Endothelial cell of umbilical vein (primary cell): Measurements from ENCODE around the gene IFI6. TPM values are rescaled to one million over a fixed set of nuclear protein-coding genes. Genes with fewer than 3 reads are reported as not detected.

Experiments
- BruUV-seq: library from RNA; stranded (reverse); fragments of 400-500 nt; replicated peaks from 2 replicates; lab custom pipeline; 2021; lab: Mats Ljungman, UMichigan
- CTCF ChIA-PET: fragments of 300-600, 350-600 bp; sonication (Branson Sonifier 250); formaldehyde crosslinking; loops from one replicate; lab custom pipeline; 2021; ENCODE audit warnings: antibody characterized with exemption, inconsistent platforms; lab: Charles Lee
- POLR2A ChIA-PET: fragments of 300-600, 350-600 bp; sonication (Branson Sonifier 250); formaldehyde crosslinking; loops from one replicate; lab custom pipeline; 2021; ENCODE audit warnings: antibody characterized with exemption, inconsistent platforms; lab: Charles Lee
- DNase-seq: peaks from one replicate; pipeline ENCODE4 v3.0.0-alpha.2; 2011; ENCODE audit warnings: low read depth, low spot score
- FAIRE-seq: peaks from 2 replicates; lab custom pipeline; 2011; peaks lifted over from hg19 to GRCh38; lab: Jason Lieb, UNC
- H2AFZ ChIP-seq: 2 replicates; pipeline ENCODE4 v1.6.0; 2012; ENCODE audit warnings: low read depth, low read length, control low read depth, inconsistent platforms
- H3K27ac ChIP-seq: 2 replicates; pipeline ENCODE4 v1.5.1; 2011; ENCODE audit warnings: low read depth, mild to moderate bottlenecking, control low read depth, low read length, moderate library complexity; ENCODE audit not compliant: insufficient read depth
- H3K27me3 ChIP-seq, 2 experiments: 2 replicates each; pipeline versions ENCODE4 v1.6.0 to v1.6.1; 2011; ENCODE audit warnings: low read length in 2 of 2, mixed read lengths in 1 of 2; ENCODE audit not compliant: control insufficient read depth in 2 of 2, insufficient read depth in 2 of 2
- H3K36me3 ChIP-seq, 2 experiments: 2 replicates in 1 of 2; 3 replicates in 1 of 2; pipeline ENCODE4 v1.5.1; 2011; ENCODE audit warnings: low read length in 2 of 2, mild to moderate bottlenecking in 1 of 2, moderate library complexity in 1 of 2; ENCODE audit not compliant: control insufficient read depth in 2 of 2, insufficient read depth in 2 of 2; ENCODE audit errors: extremely low read depth in 1 of 2
- H3K4me1 ChIP-seq: 3 replicates; pipeline ENCODE4 v1.5.1; 2011; ENCODE audit warnings: mild to moderate bottlenecking, low read length; ENCODE audit not compliant: control insufficient read depth, insufficient read depth; ENCODE audit errors: extremely low read depth
- H3K4me2 ChIP-seq: 2 replicates; pipeline ENCODE4 v1.6.1; 2011; ENCODE audit warnings: low read length, control low read depth, mixed read lengths; ENCODE audit not compliant: insufficient read depth
- H3K4me3 ChIP-seq, 3 experiments: fragments of 200-600 bp in 1 of 3; sonication (generic), shearing (Covaris generic) in 1 of 3; replicated peaks in 1 of 3; 2 replicates each; pipeline ENCODE4 v1.5.1; 2011 to 2016; ENCODE audit warnings: control low read depth in 3 of 3, low read length in 3 of 3, mild to moderate bottlenecking in 2 of 3, inconsistent platforms in 1 of 3, low read depth in 1 of 3, moderate library complexity in 1 of 3; ENCODE audit not compliant: insufficient read depth in 1 of 3
- H3K79me2 ChIP-seq: 2 replicates; pipeline ENCODE4 v1.6.0; 2012; ENCODE audit warnings: low read length, inconsistent platforms; ENCODE audit not compliant: control insufficient read depth, insufficient read depth
- H3K9ac ChIP-seq: replicated peaks from 2 replicates; pipeline ENCODE3; 2011; ENCODE audit warnings: low read length, control low read depth; ENCODE audit not compliant: insufficient read depth; ENCODE audit errors: extremely low read depth
- H3K9me1 ChIP-seq: replicated peaks from 3 replicates; pipeline ENCODE4 v1.6.0; 2011; ENCODE audit warnings: mild to moderate bottlenecking, low read length; ENCODE audit not compliant: control insufficient read depth, insufficient read depth; ENCODE audit errors: extremely low read depth
- H3K9me3 ChIP-seq: replicated peaks from 2 replicates; pipeline ENCODE4 v1.5.1; 2012; ENCODE audit warnings: low read length, inconsistent platforms; ENCODE audit not compliant: control insufficient read depth, insufficient read depth
- H4K20me1 ChIP-seq: replicated peaks from 2 replicates; pipeline ENCODE3; 2011; ENCODE audit warnings: mild to moderate bottlenecking, low read length; ENCODE audit not compliant: control insufficient read depth, insufficient read depth; ENCODE audit errors: extremely low read depth
- FOS ChIP-seq: IDR thresholded peaks from 2 replicates; pipeline ENCODE4 v1.6.1; 2011; ENCODE audit warnings: mild to moderate bottlenecking, low read length, moderate library complexity, borderline replicate concordance; ENCODE audit not compliant: insufficient read depth
- GATA2 ChIP-seq: IDR thresholded peaks from 2 replicates; pipeline ENCODE4 v1.7.0; 2011; ENCODE audit warnings: low read depth, mild to moderate bottlenecking, moderate library complexity, mixed read lengths, low read length; ENCODE audit not compliant: insufficient read length, insufficient read depth
- JUN ChIP-seq: IDR thresholded peaks from 2 replicates; pipeline ENCODE4 v1.6.1; 2011; ENCODE audit warnings: borderline replicate concordance, low read depth; ENCODE audit not compliant: insufficient read length, insufficient read depth
- MYC ChIP-seq: IDR thresholded peaks from one replicate; pipeline ENCODE4 v1.6.1; 2011; ENCODE audit warnings: mild to moderate bottlenecking, low read depth, low read length
- POLR2A ChIP-seq: IDR thresholded peaks from 2 replicates; pipeline ENCODE4 v1.6.1; 2012; ENCODE audit warnings: low read depth, mild to moderate bottlenecking, control low read depth, low read length
- dilution Hi-C: fragments of 300-500 bp; cut with MboI; formaldehyde crosslinking; loops from one replicate; pipeline ENCODE4 v1.15.0; 2019; ENCODE audit warnings: low sequenced_read_pairs; ENCODE audit not compliant: extremely low pct_ligation_motif_present
- intact Hi-C: fragments of 100-400 bp; cut with micrococcal nuclease; formaldehyde crosslinking; loops from one replicate; pipeline ENCODE4 v1.10.0; 2022
- polyA plus RNA-seq, 4 experiments: library from polyadenylated mRNA; depleted of rRNA in 3 of 4; stranded (reverse) in 3 of 4; unstranded in 1 of 4; fragments of >200 nt; gene quantifications; 2 replicates each; pipeline versions ENCODE4 v1.2.1 to v1.2.3, GENCODE V29; 2011 to 2012; ENCODE audit warnings: missing spikeins in 1 of 4
- total RNA-seq: library from RNA; stranded (reverse); gene quantifications from 2 replicates; pipeline ENCODE4 v1.2.3, GENCODE V29; 2021

Gene IFI6
- total and polyA plus RNA-seq, 2 donors (not counting 3 experiments of a cell fraction or from before 2014, with no cell fraction given) = 28.4 to 47.9 TPM

DNA sequence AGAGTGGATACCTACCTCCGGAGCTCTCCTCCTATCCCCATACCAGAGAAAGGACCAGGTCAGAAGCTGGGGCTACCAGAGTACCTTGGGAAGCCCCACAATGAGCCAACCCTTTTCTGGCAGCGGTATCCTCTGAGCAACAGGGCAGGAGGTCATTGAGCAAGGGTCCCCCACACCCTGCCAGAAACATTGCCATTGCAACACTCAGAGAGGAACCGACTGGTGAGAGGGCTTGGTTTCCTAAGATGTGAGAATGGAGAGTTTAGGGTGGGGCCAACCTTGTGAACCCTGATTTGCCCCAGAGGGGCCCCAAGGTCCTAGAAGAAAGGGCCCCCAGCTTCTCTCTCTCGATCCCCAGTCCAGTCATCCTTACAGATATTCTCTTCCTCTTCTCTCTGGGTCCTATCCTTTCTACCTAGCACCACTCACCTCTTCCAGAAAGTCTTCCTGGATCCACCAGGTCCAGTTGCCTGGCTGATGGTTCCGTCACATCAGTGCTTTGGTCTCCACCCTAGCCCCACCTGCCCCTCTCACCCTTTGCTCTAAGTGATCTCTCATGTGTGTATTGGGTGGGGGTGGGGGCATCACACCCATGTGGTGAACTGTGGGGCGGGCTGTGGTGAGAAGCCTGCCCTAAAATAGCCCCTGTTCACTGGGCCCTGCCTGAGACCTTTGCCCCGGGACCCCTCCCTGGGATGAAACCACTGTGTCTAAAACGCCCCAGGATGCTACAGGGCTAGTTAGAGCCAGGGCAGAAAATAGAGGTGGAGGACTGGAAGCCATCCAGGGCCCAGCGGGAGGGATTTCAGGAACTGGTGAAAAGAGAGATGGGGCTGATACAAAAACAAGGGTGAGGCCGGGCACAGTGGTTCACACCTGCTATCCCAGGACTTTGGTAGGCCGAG is 45.7 kb downstream of the IFI6 start:
- ChIA-PET CTCF (interaction anchor here (1.2 kb wide), 1 partner anchor 37 kb away, joined by 6 read pairs; no protein-coding TSS in a partner anchor), POLR2A (no interaction called here)
- DNase-seq (no peak), FAIRE-seq (no peak)
- H3K9ac ChIP-seq = no peak overlapping the region
- peaks cover 11% of the 10 kb centered on the region for H3K4me1 ChIP-seq
- intact Hi-C loops = no loop called here
- no peaks in the 10 kb centered on the region for H3K27me3 ChIP-seq
- no peaks in the 10 kb centered on the region for H3K9me1 ChIP-seq
- no peak overlapping the region for H3K4me2 ChIP-seq
- dilution Hi-C loops = no loop called here
- no peak for TF ChIP-seq POLR2A
- TF ChIP-seq GATA2 = no peak
- no peak for TF ChIP-seq MYC
- TF ChIP-seq JUN = no peak
- TF ChIP-seq FOS = no peak
- H3K9me3 ChIP-seq = no peaks in the 10 kb centered on the region
- no peaks in the 10 kb centered on the region for H3K79me2 ChIP-seq
- BruUV-seq = no TSS peak
- H3K36me3 ChIP-seq = no peaks in the 10 kb centered on the region
- no peak overlapping the region for H2AFZ ChIP-seq
- no peaks in the 10 kb centered on the region for H4K20me1 ChIP-seq
- no peak overlapping the region for H3K4me3 ChIP-seq
- H3K27ac ChIP-seq = no peak overlapping the region

GRCh38 chr1:27624467-27625178 is 47.4 kb downstream of the IFI6 start:
- no peak overlapping the region for H3K27ac ChIP-seq
- H3K4me2 ChIP-seq = no peak overlapping the region
- no peaks in the 10 kb centered on the region for H3K9me3 ChIP-seq
- DNase-seq (peak; percentile 35), FAIRE-seq (no peak)
- ChIA-PET CTCF (interaction anchor here (0.9 to 1.2 kb wide), 4 partner anchors 8 to 38 kb away, joined by 3 to 6 read pairs (median 4); partner anchors contain the start of gene AHDC1), POLR2A (interaction anchor here (0.6 kb wide), 1 partner anchor 202 kb away, joined by 4 read pairs; no protein-coding TSS in a partner anchor)
- peaks cover 5% of the 10 kb centered on the region for H3K4me1 ChIP-seq
- H3K4me3 ChIP-seq = no peak overlapping the region
- no peaks in the 10 kb centered on the region for H3K36me3 ChIP-seq
- dilution Hi-C loops (no loop called here), intact Hi-C loops (no loop called here)
- no peaks in the 10 kb centered on the region for H3K9me1 ChIP-seq
- H3K27me3 ChIP-seq = no peaks in the 10 kb centered on the region
- no peak overlapping the region for H3K9ac ChIP-seq
- no peaks in the 10 kb centered on the region for H4K20me1 ChIP-seq
- no peak for TF ChIP-seq JUN
- H3K79me2 ChIP-seq = no peaks in the 10 kb centered on the region
- no TSS peak for BruUV-seq
- H2AFZ ChIP-seq = no peak overlapping the region
